Type B pancreatic cell (in vitro differentiated cells): ENCODE measurements around the gene PNPLA7. TPM values are rescaled to one million over a fixed set of nuclear protein-coding genes. Genes with fewer than 3 reads are reported as not detected.
"Not testable (repeated sequence)": the region's sequence is repeated elsewhere in the genome, so short reads cannot be mapped to it uniquely, and the experiment has no call there.

ENCODE experiments used
- DNase-seq: peaks from one replicate; pipeline ENCODE4 v3.0.0; 2021; ENCODE audit warnings: mixed read lengths; ENCODE audit not compliant: unreplicated experiment; ENCODE audit errors: extremely low spot score
- H3K27ac Mint-ChIP-seq: 2 replicates; pipeline ENCODE4 v1.8.0; 2021; ENCODE audit warnings: mild to moderate bottlenecking, mixed read lengths
- H3K27me3 Mint-ChIP-seq: 2 replicates; pipeline ENCODE4 v1.8.0; 2021; ENCODE audit warnings: mixed read lengths
- H3K36me3 Mint-ChIP-seq: 2 replicates; pipeline ENCODE4 v1.8.0; 2021; ENCODE audit warnings: mixed read lengths
- H3K4me1 Mint-ChIP-seq: one replicate; pipeline ENCODE4 v1.8.0; 2021; ENCODE audit warnings: mixed read lengths; ENCODE audit not compliant: unreplicated experiment
- H3K4me3 Mint-ChIP-seq: 2 replicates; pipeline ENCODE4 v1.8.0; 2021; ENCODE audit warnings: mild to moderate bottlenecking, mixed read lengths
- H3K9me3 Mint-ChIP-seq: 2 replicates; pipeline ENCODE4 v1.8.0; 2021; ENCODE audit warnings: mixed read lengths
- CTCF ChIP-seq: fragments of 200-600 bp; sonication (generic); conservative IDR thresholded peaks from 2 replicates; pipeline ENCODE4 v1.5.0; 2021; ENCODE audit warnings: antibody characterized with exemption, mild to moderate bottlenecking
- total RNA-seq: library from RNA; stranded (reverse); gene quantifications from 2 replicates; pipeline ENCODE4 v1.2.1, GENCODE V29; 2021; ENCODE audit warnings: low replicate concordance

Gene PNPLA7
- total RNA-seq, 1 donor from 2014 or later = 3.1 TPM

DNA sequence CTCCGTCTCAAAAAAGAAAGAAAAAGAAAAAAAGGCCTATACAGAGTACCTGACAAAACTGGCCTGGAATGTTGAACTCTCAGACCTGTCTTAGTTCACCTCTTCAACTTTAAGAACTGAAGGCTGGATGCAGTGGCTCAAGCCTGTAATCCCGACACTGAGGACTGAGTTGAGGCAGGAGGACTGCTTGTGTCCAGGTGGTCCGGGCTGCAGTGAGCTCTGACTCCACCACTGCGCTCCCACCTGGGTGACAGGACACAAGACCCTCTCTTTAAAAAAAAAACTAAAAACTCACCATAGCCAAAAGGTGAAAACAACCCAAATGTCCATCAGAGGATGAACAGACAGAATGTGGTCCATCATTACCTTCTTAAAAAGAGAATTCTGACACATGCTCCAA lies 7.9 kb upstream of the PNPLA7 start:
- Mint-ChIP-seq H3K4me1 (peaks cover 8% of the 10 kb centered on the region), H3K36me3 (peaks cover 27% of the 10 kb centered on the region), H3K4me3 (no peak overlapping the region), H3K9me3 (no peaks in the 10 kb centered on the region), H3K27ac (no peak overlapping the region), H3K27me3 (no peaks in the 10 kb centered on the region)
- no peak for TF ChIP-seq CTCF
- DNase-seq = no peak

- peak overlapping the region; percentile 20 for H3K4me3 Mint-ChIP-seq
- no peak for TF ChIP-seq CTCF
- peak overlapping the region; percentile 81 for H3K27ac Mint-ChIP-seq
- no peak for DNase-seq
- H3K4me1 Mint-ChIP-seq = peaks cover 11% of the 10 kb centered on the region
- H3K9me3 Mint-ChIP-seq = no peaks in the 10 kb centered on the region
- no peaks in the 10 kb centered on the region for H3K27me3 Mint-ChIP-seq
- H3K36me3 Mint-ChIP-seq = peaks cover 18% of the 10 kb centered on the region
Observed at GRCh38 chr9:137556069-137556838, 6.1 kb upstream of the PNPLA7 start.

GRCh38 chr9:137555179-137555578 lies 5.0 kb upstream of the PNPLA7 start:
- no peak for TF ChIP-seq CTCF
- peaks cover 17% of the 10 kb centered on the region for H3K36me3 Mint-ChIP-seq
- no peak overlapping the region for H3K27ac Mint-ChIP-seq
- H3K27me3 Mint-ChIP-seq = no peaks in the 10 kb centered on the region
- no peaks in the 10 kb centered on the region for H3K9me3 Mint-ChIP-seq
- no peak overlapping the region for H3K4me3 Mint-ChIP-seq
- peaks cover 13% of the 10 kb centered on the region for H3K4me1 Mint-ChIP-seq
- no peak for DNase-seq

GRCh38 chr9:137554349-137554748 lies 4.1 kb upstream of the PNPLA7 start:
- H3K4me1 Mint-ChIP-seq = peaks cover 19% of the 10 kb centered on the region
- peaks cover 9% of the 10 kb centered on the region for H3K36me3 Mint-ChIP-seq
- H3K4me3 Mint-ChIP-seq = peak overlapping the region; percentile 52
- no peak overlapping the region for H3K27ac Mint-ChIP-seq
- TF ChIP-seq CTCF = no peak
- DNase-seq = no peak
- H3K9me3 Mint-ChIP-seq = no peaks in the 10 kb centered on the region
- no peaks in the 10 kb centered on the region for H3K27me3 Mint-ChIP-seq

- H3K27me3 Mint-ChIP-seq, H3K36me3 Mint-ChIP-seq, H3K9me3 Mint-ChIP-seq, H3K27ac Mint-ChIP-seq, H3K4me3 Mint-ChIP-seq, DNase-seq: not testable (repeated sequence)
- H3K4me1 Mint-ChIP-seq = peaks cover 19% of the 10 kb centered on the region
Observed at GRCh38 chr9:137553654-137554053, 3.5 kb upstream of the PNPLA7 start.

DNA sequence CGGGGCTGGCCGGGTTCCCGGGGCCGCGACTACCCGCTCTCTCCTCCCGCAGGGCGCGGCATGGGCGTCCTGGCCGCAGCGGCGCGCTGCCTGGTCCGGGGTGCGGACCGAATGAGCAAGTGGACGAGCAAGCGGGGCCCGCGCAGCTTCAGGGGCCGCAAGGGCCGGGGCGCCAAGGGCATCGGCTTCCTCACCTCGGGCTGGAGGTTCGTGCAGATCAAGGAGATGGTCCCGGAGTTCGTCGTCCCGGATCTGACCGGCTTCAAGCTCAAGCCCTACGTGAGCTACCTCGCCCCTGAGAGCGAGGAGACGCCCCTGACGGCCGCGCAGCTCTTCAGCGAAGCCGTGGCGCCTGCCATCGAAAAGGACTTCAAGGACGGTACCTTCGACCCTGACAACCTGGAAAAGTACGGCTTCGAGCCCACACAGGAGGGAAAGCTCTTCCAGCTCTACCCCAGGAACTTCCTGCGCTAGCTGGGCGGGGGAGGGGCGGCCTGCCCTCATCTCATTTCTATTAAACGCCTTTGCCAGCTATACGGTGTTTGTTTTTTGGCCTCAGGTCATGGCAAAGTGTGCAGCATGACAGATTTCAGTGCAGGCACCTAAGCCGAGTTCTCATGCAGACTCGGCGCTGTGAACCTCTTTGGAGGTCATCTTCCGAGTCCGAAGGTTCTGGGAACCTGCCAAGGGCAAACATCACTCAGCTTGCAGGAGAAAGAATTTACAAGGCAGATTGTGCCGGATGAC lies 2.0 kb upstream of the PNPLA7 start:
- TF ChIP-seq CTCF = no peak
- Mint-ChIP-seq H3K27ac (peak overlapping the region; percentile 86), H3K4me1 (peaks cover 22% of the 10 kb centered on the region), H3K9me3 (no peaks in the 10 kb centered on the region), H3K36me3 (peaks cover 9% of the 10 kb centered on the region), H3K27me3 (no peaks in the 10 kb centered on the region), H3K4me3 (peak overlapping the region; percentile 91)
- no peak for DNase-seq
